Loucy (cell line): ENCODE measurements around the gene PFKM.

Experiments used
- CTCF ChIP-seq: fragments of 200-600 bp; sonication (generic); conservative IDR thresholded peaks from 2 replicates; pipeline ENCODE4 v1.5.1; 2014; ENCODE audit warnings: mild to moderate bottlenecking, antibody characterized with exemption, low read length
- EZH2phosphoT487 ChIP-seq: fragments of 200-600 bp; IDR thresholded peaks from 2 replicates; pipeline ENCODE4 v1.6.1; 2018; ENCODE audit warnings: antibody characterized with exemption, mild to moderate bottlenecking, moderate library complexity, borderline replicate concordance

- TF ChIP-seq CTCF (no peak), EZH2phosphoT487 (no peak)
Measured at GRCh38 chr12:48104531-48104930, 14.6 kb upstream of the PFKM start.
